Measurements from ENCODE around the gene PAQR9. TPM values are rescaled to one million over a fixed set of nuclear protein-coding genes. Genes with fewer than 3 reads are reported as not detected.

Gene PAQR9
- total and polyA plus RNA-seq, 2 of the 13 experiments (the other 11 are each of a cell fraction or from before 2014, with no cell fraction given) = 3.7 to 10.3 TPM

- TF ChIP-seq ZNF10 (CRISPR knock-in tag; IDR thresholded peaks at IDR 0.05; ENCODE audit: borderline replicate concordance, low read depth) (no peak), ZNF513 (CRISPR knock-in tag; conservative IDR thresholded peaks at IDR 0.05) (no peak), NFYB (CRISPR knock-in tag; IDR thresholded peaks at IDR 0.05) (no peak), ZNF800 (CRISPR knock-in tag; IDR thresholded peaks at IDR 0.05) (no peak), ATF4 (CRISPR knock-in tag; IDR thresholded peaks at IDR 0.05) (no peak), MIER2 (CRISPR knock-in tag; IDR thresholded peaks at IDR 0.05) (no peak), ZNF550 (CRISPR knock-in tag; IDR thresholded peaks at IDR 0.05; ENCODE audit: borderline replicate concordance) (no peak), CBX1 (IDR thresholded peaks at IDR 0.05; ENCODE audit: low read depth) (no peak), ZZZ3 (CRISPR knock-in tag; IDR thresholded peaks at IDR 0.05; ENCODE audit: borderline replicate concordance) (no peak), KDM3A (CRISPR knock-in tag; IDR thresholded peaks at IDR 0.05; ENCODE audit: low read depth) (no peak), HNRNPK (IDR thresholded peaks at IDR 0.05; ENCODE audit: low read depth, low read length, poor library complexity, severe bottlenecking) (peak; percentile 62), FLYWCH1 (CRISPR knock-in tag; IDR thresholded peaks at IDR 0.05) (no peak), HMG20B (CRISPR knock-in tag; conservative IDR thresholded peaks at IDR 0.05) (no peak), SIN3B (IDR thresholded peaks at IDR 0.05; ENCODE audit: low read length) (no peak)
- TF ChIP-seq, protein P1, sequence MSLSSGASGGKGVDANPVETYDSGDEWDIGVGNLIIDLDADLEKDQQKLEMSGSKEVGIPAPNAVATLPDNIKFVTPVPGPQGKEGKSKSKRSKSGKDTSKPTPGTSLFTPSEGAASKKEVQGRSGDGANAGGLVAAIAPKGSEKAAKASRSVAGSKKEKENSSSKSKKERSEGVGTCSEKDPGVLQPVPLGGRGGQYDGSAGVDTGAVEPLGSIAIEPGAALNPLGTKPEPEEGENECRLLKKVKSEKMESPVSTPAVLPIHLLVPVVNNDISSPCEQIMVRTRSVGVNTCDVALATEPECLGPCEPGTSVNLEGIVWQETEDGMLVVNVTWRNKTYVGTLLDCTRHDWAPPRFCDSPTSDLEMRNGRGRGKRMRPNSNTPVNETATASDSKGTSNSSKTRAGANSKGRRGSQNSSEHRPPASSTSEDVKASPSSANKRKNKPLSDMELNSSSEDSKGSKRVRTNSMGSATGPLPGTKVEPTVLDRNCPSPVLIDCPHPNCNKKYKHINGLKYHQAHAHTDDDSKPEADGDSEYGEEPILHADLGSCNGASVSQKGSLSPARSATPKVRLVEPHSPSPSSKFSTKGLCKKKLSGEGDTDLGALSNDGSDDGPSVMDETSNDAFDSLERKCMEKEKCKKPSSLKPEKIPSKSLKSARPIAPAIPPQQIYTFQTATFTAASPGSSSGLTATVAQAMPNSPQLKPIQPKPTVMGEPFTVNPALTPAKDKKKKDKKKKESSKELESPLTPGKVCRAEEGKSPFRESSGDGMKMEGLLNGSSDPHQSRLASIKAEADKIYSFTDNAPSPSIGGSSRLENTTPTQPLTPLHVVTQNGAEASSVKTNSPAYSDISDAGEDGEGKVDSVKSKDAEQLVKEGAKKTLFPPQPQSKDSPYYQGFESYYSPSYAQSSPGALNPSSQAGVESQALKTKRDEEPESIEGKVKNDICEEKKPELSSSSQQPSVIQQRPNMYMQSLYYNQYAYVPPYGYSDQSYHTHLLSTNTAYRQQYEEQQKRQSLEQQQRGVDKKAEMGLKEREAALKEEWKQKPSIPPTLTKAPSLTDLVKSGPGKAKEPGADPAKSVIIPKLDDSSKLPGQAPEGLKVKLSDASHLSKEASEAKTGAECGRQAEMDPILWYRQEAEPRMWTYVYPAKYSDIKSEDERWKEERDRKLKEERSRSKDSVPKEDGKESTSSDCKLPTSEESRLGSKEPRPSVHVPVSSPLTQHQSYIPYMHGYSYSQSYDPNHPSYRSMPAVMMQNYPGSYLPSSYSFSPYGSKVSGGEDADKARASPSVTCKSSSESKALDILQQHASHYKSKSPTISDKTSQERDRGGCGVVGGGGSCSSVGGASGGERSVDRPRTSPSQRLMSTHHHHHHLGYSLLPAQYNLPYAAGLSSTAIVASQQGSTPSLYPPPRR (CRISPR knock-in tag; IDR thresholded peaks at IDR 0.05; ENCODE audit: borderline replicate concordance) = no peak
- TF ChIP-seq, protein P2, sequence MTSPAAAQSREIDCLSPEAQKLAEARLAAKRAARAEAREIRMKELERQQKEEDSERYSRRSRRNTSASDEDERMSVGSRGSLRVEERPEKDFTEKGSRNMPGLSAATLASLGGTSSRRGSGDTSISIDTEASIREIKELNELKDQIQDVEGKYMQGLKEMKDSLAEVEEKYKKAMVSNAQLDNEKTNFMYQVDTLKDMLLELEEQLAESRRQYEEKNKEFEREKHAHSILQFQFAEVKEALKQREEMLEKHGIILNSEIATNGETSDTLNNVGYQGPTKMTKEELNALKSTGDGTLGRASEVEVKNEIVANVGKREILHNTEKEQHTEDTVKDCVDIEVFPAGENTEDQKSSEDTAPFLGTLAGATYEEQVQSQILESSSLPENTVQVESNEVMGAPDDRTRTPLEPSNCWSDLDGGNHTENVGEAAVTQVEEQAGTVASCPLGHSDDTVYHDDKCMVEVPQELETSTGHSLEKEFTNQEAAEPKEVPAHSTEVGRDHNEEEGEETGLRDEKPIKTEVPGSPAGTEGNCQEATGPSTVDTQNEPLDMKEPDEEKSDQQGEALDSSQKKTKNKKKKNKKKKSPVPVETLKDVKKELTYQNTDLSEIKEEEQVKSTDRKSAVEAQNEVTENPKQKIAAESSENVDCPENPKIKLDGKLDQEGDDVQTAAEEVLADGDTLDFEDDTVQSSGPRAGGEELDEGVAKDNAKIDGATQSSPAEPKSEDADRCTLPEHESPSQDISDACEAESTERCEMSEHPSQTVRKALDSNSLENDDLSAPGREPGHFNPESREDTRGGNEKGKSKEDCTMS (CRISPR knock-in tag; conservative IDR thresholded peaks at IDR 0.05) = no peak
These were observed 18.7 kb upstream of the PAQR9 start (continued) for GRCh38 chr3:142982038-142982773.
